ENCODE results near the gene FGF3.

The FGF3 gene

GRCh38 chr11:69818603-69819441, at the start of gene FGF3:
Gene FGF3 (minus strand): TSS chr11:69819416. CDS start chr11:69818933, 483 bp downstream.
- no peak for DNase-seq (ENCODE audit: low spot score)

- no peak for DNase-seq (ENCODE audit: low spot score)
Observed at GRCh38 chr11:69868871-69869270, 49.7 kb upstream of the FGF3 start.

- no peak for DNase-seq (ENCODE audit: low spot score)
Observed at GRCh38 chr11:69868006-69868810, 49.0 kb upstream of the FGF3 start.

- no peak for DNase-seq (ENCODE audit: low spot score)
Observed at GRCh38 chr11:69867076-69868005, 48.1 kb upstream of the FGF3 start.

GRCh38 chr11:69866648-69867047, 47.4 kb upstream of the FGF3 start:
- no peak for DNase-seq (ENCODE audit: low spot score)

GRCh38 chr11:69865707-69866106, 46.5 kb upstream of the FGF3 start:
- DNase-seq (ENCODE audit: low spot score), result no peak

- DNase-seq (ENCODE audit: low spot score), result no peak
Observed at GRCh38 chr11:69864686-69865661, 45.8 kb upstream of the FGF3 start.

- DNase-seq (ENCODE audit: low spot score), result no peak
Observed at GRCh38 chr11:69863544-69864200, 44.5 kb upstream of the FGF3 start.

- no peak for DNase-seq (ENCODE audit: low spot score)
Observed at GRCh38 chr11:69862797-69863543, 43.8 kb upstream of the FGF3 start.

- no peak for DNase-seq (ENCODE audit: low spot score)
Observed at GRCh38 chr11:69862331-69862771, 43.1 kb upstream of the FGF3 start.

- DNase-seq (ENCODE audit: low spot score), result no peak
Observed at GRCh38 chr11:69861901-69862300, 42.7 kb upstream of the FGF3 start.

GRCh38 chr11:69860796-69861445, 41.7 kb upstream of the FGF3 start:
- no peak for DNase-seq (ENCODE audit: low spot score)

- no peak for DNase-seq (ENCODE audit: low spot score)
Observed at GRCh38 chr11:69860244-69860643, 41.0 kb upstream of the FGF3 start.

GRCh38 chr11:69859275-69859934, 40.2 kb upstream of the FGF3 start:
- DNase-seq (ENCODE audit: low spot score), result no peak

GRCh38 chr11:69855421-69855820, 36.2 kb upstream of the FGF3 start:
- no peak for DNase-seq (ENCODE audit: low spot score)

- no peak for DNase-seq (ENCODE audit: low spot score)
Observed at GRCh38 chr11:69854713-69855112, 35.5 kb upstream of the FGF3 start.

GRCh38 chr11:69852056-69852455, 32.8 kb upstream of the FGF3 start:
- no peak for DNase-seq (ENCODE audit: low spot score)

- DNase-seq (ENCODE audit: low spot score), result no peak
Observed at GRCh38 chr11:69848201-69848600, 29.0 kb upstream of the FGF3 start.

Data from cerebellar cortex (tissue), 1 donor.